HepG2 (cell line): ENCODE measurements around the gene P2RY2. TPM values are rescaled to one million over a fixed set of nuclear protein-coding genes. Genes with fewer than 3 reads are reported as not detected.
A peak's percentile ranks its signal among the peaks of the same experiment; 100 is the strongest.

Source experiments
- BRD4 ChIP-seq: sonication (generic); formaldehyde crosslinking; IDR thresholded peaks from 2 replicates; pipeline ENCODE4 v1.4.0; 2020; ENCODE audit warnings: missing genetic modification reagents
- EED ChIP-seq: sonication (generic); formaldehyde crosslinking; IDR thresholded peaks from 2 replicates; pipeline ENCODE4 v1.5.0; 2020; ENCODE audit warnings: mild to moderate bottlenecking, missing genetic modification reagents
- FOXO4 ChIP-seq: sonication (generic); formaldehyde crosslinking; conservative IDR thresholded peaks from 2 replicates; pipeline ENCODE4 v1.8.1; 2023; ENCODE audit warnings: missing genetic modification reagents
- HNRNPLL ChIP-seq: fragments of 200-400 bp; formaldehyde crosslinking; IDR thresholded peaks from 2 replicates; pipeline ENCODE4 v1.6.1; 2017; ENCODE audit warnings: mild to moderate bottlenecking, low read depth, low read length; ENCODE audit not compliant: poor library complexity, severe bottlenecking
- MIER2 ChIP-seq: IDR thresholded peaks from 2 replicates; pipeline ENCODE4 v1.6.1; 2016; ENCODE audit warnings: missing biosample characterization, missing genetic modification reagents
- MTERF4 ChIP-seq: sonication (generic); formaldehyde crosslinking; IDR thresholded peaks from 2 replicates; pipeline ENCODE4 v1.8.0; 2023; ENCODE audit warnings: mild to moderate bottlenecking, missing genetic modification reagents
- MXI1 ChIP-seq: IDR thresholded peaks from 3 replicates; pipeline ENCODE4 v1.6.1; 2012; ENCODE audit warnings: low read depth, low read length, inconsistent platforms, borderline replicate concordance
- NFIC ChIP-seq: IDR thresholded peaks from 2 replicates; pipeline ENCODE4 v1.6.1; 2012; ENCODE audit warnings: mild to moderate bottlenecking, low read length, inconsistent platforms
- PHB2 ChIP-seq: fragments of 450-650 bp; IDR thresholded peaks from 2 replicates; pipeline ENCODE4 v1.6.1; 2018; ENCODE audit not compliant: partially characterized antibody
- PRDM15 ChIP-seq: sonication (generic); formaldehyde crosslinking; IDR thresholded peaks from 2 replicates; pipeline ENCODE4 v1.4.0; 2020; ENCODE audit warnings: missing genetic modification reagents
- RELA ChIP-seq: sonication (generic); formaldehyde crosslinking; IDR thresholded peaks from 2 replicates; pipeline ENCODE4 v1.4.0; 2020; ENCODE audit warnings: missing genetic modification reagents
- SP5 ChIP-seq: IDR thresholded peaks from 2 replicates; pipeline ENCODE4 v1.6.1; 2016; ENCODE audit warnings: low read depth, borderline replicate concordance
- TBP ChIP-seq: sonication (generic); formaldehyde crosslinking; IDR thresholded peaks from 2 replicates; pipeline ENCODE4 v1.5.0; 2020; ENCODE audit warnings: missing genetic modification reagents
- ZMAT5 ChIP-seq: sonication (generic); formaldehyde crosslinking; IDR thresholded peaks from 2 replicates; pipeline ENCODE4 v1.5.0; 2020; ENCODE audit warnings: mild to moderate bottlenecking, low read depth, missing genetic modification reagents, borderline replicate concordance
- ZNF276 ChIP-seq: sonication (generic); formaldehyde crosslinking; IDR thresholded peaks from 2 replicates; pipeline ENCODE4 v1.4.0; 2020; ENCODE audit warnings: mild to moderate bottlenecking, low read depth, missing genetic modification reagents
- ZNF3 ChIP-seq: IDR thresholded peaks from 2 replicates; pipeline ENCODE4 v1.7.0; 2017; ENCODE audit warnings: inconsistent platforms
- ZNF431 ChIP-seq: sonication (generic); formaldehyde crosslinking; IDR thresholded peaks from 2 replicates; pipeline ENCODE4 v1.9.0; 2022; ENCODE audit warnings: missing genetic modification reagents, low read depth, mild to moderate bottlenecking, borderline replicate concordance
- ZNF512 ChIP-seq: sonication (generic); formaldehyde crosslinking; IDR thresholded peaks from 2 replicates; pipeline ENCODE4 v1.4.0; 2020; ENCODE audit warnings: mild to moderate bottlenecking, missing genetic modification reagents
- ZNF580 ChIP-seq: IDR thresholded peaks from 2 replicates; pipeline ENCODE4 v1.6.1; 2016; ENCODE audit warnings: low read depth, borderline replicate concordance
- polyA plus RNA-seq, 8 experiments: library from polyadenylated mRNA; depleted of rRNA in 3 of 8; stranded (reverse) in 7 of 8; unstranded in 1 of 8; fragments of >200 nt; fragmentation: Illumina TruSeq in 4 of 8; extraction: Trizol in 4 of 8; gene quantifications; 2 replicates each; pipeline versions ENCODE4 v1.2.1 to v1.2.3, GENCODE V29; 2011 to 2016; ENCODE audit warnings: low read depth in 4 of 8, missing spikeins in 1 of 8, mixed read lengths in 1 of 8; ENCODE audit not compliant: insufficient read depth in 1 of 8
- total RNA-seq, 5 experiments: library from RNA; depleted of rRNA; stranded (reverse); fragments of >200 nt; fragmentation: Illumina TruSeq; extraction: Trizol; gene quantifications; 2 replicates each; pipeline ENCODE4 v1.2.3, GENCODE V29; 2016; ENCODE audit warnings: low read depth in 1 of 5

Gene P2RY2
- total and polyA plus RNA-seq, 2 of the 13 experiments (the other 11 are each of a cell fraction or from before 2014, with no cell fraction given) = 0.95 to 3.1 TPM

GRCh38 chr11:73184953-73185671 is 33.0 kb upstream of the P2RY2 start (continued):
- 0 out of 2 replicates have a peak, but pooled peaks have one; percentile 27 for TF ChIP-seq ZNF276 (CRISPR knock-in tag)
- no peak for TF ChIP-seq SP5 (CRISPR knock-in tag)
- no peak for TF ChIP-seq HNRNPLL
- TF ChIP-seq MIER2 (CRISPR knock-in tag) = no peak
- TF ChIP-seq FOXO4 (CRISPR knock-in tag) = no peak
- no peak for TF ChIP-seq ZNF3
- no peak for TF ChIP-seq NFIC
- no peak for TF ChIP-seq EED (CRISPR knock-in tag)
- no peak for TF ChIP-seq ZNF431
- no peak for TF ChIP-seq MTERF4
- no peak for TF ChIP-seq PRDM15
- 0 out of 3 replicates have a peak, but pooled peaks have one; percentile 22 for TF ChIP-seq MXI1
- TF ChIP-seq ZMAT5 (CRISPR knock-in tag) = no peak
- TF ChIP-seq ZNF580 (CRISPR knock-in tag) = no peak
- TF ChIP-seq ZNF512 (CRISPR knock-in tag) = no peak
- TF ChIP-seq TBP = no peak
- no peak for TF ChIP-seq RELA
- TF ChIP-seq BRD4 (CRISPR knock-in tag) = no peak
- no peak for TF ChIP-seq PHB2
